Islet precursor cell (in vitro differentiated cells): ENCODE data around the gene PNCK.
"Not testable (repeated sequence)": the region's sequence is repeated elsewhere in the genome, so short reads cannot be mapped to it uniquely, and the experiment has no call there.

ENCODE experiments used
- DNase-seq: peaks from one replicate; pipeline ENCODE4 v3.0.0-alpha.2; 2018

The PNCK gene

GRCh38 chrX:153697924-153698865 is 24.6 kb upstream of the PNCK start:
- no peak for DNase-seq

GRCh38 chrX:153696986-153697722 is 23.5 kb upstream of the PNCK start:
- peak; percentile 43 for DNase-seq

GRCh38 chrX:153696538-153696937 is 22.9 kb upstream of the PNCK start:
- DNase-seq: not testable (repeated sequence)

GRCh38 chrX:153696100-153696499 is 22.5 kb upstream of the PNCK start:
- no peak for DNase-seq

GRCh38 chrX:153694687-153695270 is 21.2 kb upstream of the PNCK start:
- DNase-seq: peak; percentile 52

- DNase-seq: peak; percentile 50
Measured at GRCh38 chrX:153694256-153694655, 20.6 kb upstream of the PNCK start.

- DNase-seq: peak; percentile 42
Measured at GRCh38 chrX:153693216-153694086, 19.8 kb upstream of the PNCK start.

- no peak for DNase-seq
Measured at GRCh38 chrX:153692611-153693156, 19.1 kb upstream of the PNCK start.

GRCh38 chrX:153692003-153692402 is 18.4 kb upstream of the PNCK start:
- no peak for DNase-seq

- peak; percentile 30 for DNase-seq
Measured at GRCh38 chrX:153691032-153691827, 17.6 kb upstream of the PNCK start.

GRCh38 chrX:153690466-153690865 is 16.9 kb upstream of the PNCK start:
- DNase-seq: no peak

GRCh38 chrX:153689654-153690465 is 16.2 kb upstream of the PNCK start:
- DNase-seq: peak; percentile 70

- no peak for DNase-seq
Measured at GRCh38 chrX:153688911-153689590, 15.4 kb upstream of the PNCK start.

GRCh38 chrX:153688506-153688905 is 14.9 kb upstream of the PNCK start:
- DNase-seq: no peak

GRCh38 chrX:153688071-153688470 is 14.5 kb upstream of the PNCK start:
- DNase-seq: no peak

- peak; percentile 85 for DNase-seq
Measured at GRCh38 chrX:153687121-153688039, 13.8 kb upstream of the PNCK start, which contains the start of gene SLC6A8. SLC6A8 (plus strand) TSS chrX:153687926; CDS start chrX:153688575, 649 bp downstream.

- DNase-seq: no peak
Measured at GRCh38 chrX:153686711-153687110, 13.1 kb upstream of the PNCK start.
